H1 (cell line): ENCODE results near the gene RAB34. TPM values are rescaled to one million over a fixed set of nuclear protein-coding genes. Genes with fewer than 3 reads are reported as not detected.

ENCODE experiments used
- EZH2 ChIP-seq: fragments of 200-600 bp; sonication (generic); IDR thresholded peaks from 2 replicates; pipeline ENCODE4 v1.7.1; 2012; ENCODE audit warnings: low read depth, mild to moderate bottlenecking, moderate library complexity, low read length, inconsistent platforms; ENCODE audit not compliant: severe bottlenecking
- TBP ChIP-seq: IDR thresholded peaks from 2 replicates; pipeline ENCODE4 v1.6.1; 2011; ENCODE audit warnings: low read depth, low read length, improper control_type of control experiment
- polyA plus RNA-seq, 7 experiments: library from polyadenylated mRNA; depleted of rRNA in 3 of 7; stranded (reverse) in 5 of 7; unstranded in 2 of 7; fragments of >200 nt in 5 of 7; fragments of 200-250 nt in 2 of 7; gene quantifications; 1 replicate in 5 of 7; 2 replicates in 1 of 7; 4 replicates in 1 of 7; pipeline versions ENCODE4 v1.2.1 to v1.2.3, GENCODE V29; 2011 to 2013; ENCODE audit warnings: missing spikeins in 2 of 7, mixed read lengths in 2 of 7
- total RNA-seq: library from RNA; stranded (reverse); fragmentation: NEBNext Ultra II Directional; extraction: Animal tissue kit (Norgen Biotek cat#: 25700); gene quantifications from 2 replicates; pipeline ENCODE4 v1.2.1, GENCODE V29; 2021
- TF ChIP-seq, protein P1 (sequence below): IDR thresholded peaks from 2 replicates; pipeline ENCODE4 v1.6.1; 2011; ENCODE audit warnings: low read length, improper control_type of control experiment

RAB34 gene
- total and polyA plus RNA-seq, 2 of the 8 experiments (the other 6 are each of a cell fraction or from before 2014, with no cell fraction given): 237 to 305 TPM

DNA sequence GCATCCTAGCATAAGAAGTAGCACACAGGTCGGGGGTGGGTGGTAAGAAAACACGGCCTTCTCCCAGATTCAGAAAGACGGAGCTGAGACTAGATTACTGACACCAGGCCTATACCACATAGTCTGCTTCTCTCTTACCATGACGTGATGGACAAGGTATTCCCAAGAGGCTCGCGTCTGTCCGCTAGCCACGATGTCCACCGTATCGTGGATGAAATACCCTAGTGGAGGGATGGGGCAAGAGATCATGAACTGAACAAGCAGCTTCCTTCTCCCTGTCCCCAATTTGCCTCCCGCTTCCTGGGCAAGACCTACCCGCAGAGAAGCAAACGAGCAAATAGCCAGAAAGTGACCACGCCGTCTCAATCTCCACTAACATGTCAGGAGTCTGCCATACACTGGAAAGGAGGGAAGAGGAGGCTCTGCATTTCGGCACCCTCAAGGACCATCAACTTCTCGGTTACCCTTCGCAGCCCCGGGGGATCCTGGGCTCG, 7.5 kb upstream of the RAB34 start (continued):
- TF ChIP-seq, protein P1, sequence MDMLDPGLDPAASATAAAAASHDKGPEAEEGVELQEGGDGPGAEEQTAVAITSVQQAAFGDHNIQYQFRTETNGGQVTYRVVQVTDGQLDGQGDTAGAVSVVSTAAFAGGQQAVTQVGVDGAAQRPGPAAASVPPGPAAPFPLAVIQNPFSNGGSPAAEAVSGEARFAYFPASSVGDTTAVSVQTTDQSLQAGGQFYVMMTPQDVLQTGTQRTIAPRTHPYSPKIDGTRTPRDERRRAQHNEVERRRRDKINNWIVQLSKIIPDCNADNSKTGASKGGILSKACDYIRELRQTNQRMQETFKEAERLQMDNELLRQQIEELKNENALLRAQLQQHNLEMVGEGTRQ: peak; percentile 6; the same call in 1 of the 2 replicates
- TF ChIP-seq TBP: no peak
- no peak for TF ChIP-seq EZH2
